Naive thymus-derived CD4-positive, alpha-beta T cell (primary cell): ENCODE measurements around the gene ST6GALNAC1. TPM values are rescaled to one million over a fixed set of nuclear protein-coding genes. Genes with fewer than 3 reads are reported as not detected.
A peak's percentile ranks its signal among the peaks of the same experiment; 100 is the strongest.

Source experiments
- ATAC-seq: fragments of 150-1000 bp; cut with Tn5 transposase; 2 replicates; pipeline ENCODE4 v1.10.0; 2021; ENCODE audit warnings: mild to moderate bottlenecking, moderate library complexity
- CTCF ChIA-PET: fragments of 350-600 bp; sonication (Branson Sonifier 250); formaldehyde crosslinking; loops from one replicate; lab custom pipeline; 2021; ENCODE audit warnings: antibody characterized with exemption; lab: Charles Lee
- POLR2A ChIA-PET: fragments of 350-600 bp; sonication (Branson Sonifier 250); formaldehyde crosslinking; loops from one replicate; lab custom pipeline; 2021; ENCODE audit warnings: antibody characterized with exemption, inconsistent platforms; lab: Charles Lee
- DNase-seq, 9 donors: peaks; one replicate each; pipeline versions ENCODE4 v3.0.0 to v3.0.0-alpha.2; 2020 to 2022; ENCODE audit warnings: mixed read lengths in 1 of 9
- H3K27ac ChIP-seq: one replicate; pipeline ENCODE4 v1.7.0; 2013; ENCODE audit warnings: mild to moderate bottlenecking, low read depth, low read length, moderate library complexity
- H3K27me3 ChIP-seq, 2 donors: one replicate each; pipeline ENCODE4 v1.7.0; 2013; ENCODE audit warnings: low read length in 2 of 2, mild to moderate bottlenecking in 2 of 2, moderate library complexity in 2 of 2; ENCODE audit not compliant: control insufficient read depth in 2 of 2, insufficient read depth in 2 of 2
- H3K36me3 ChIP-seq, 3 experiments: 1 replicate in 2 of 3; 2 replicates in 1 of 3; pipeline ENCODE4 v1.7.0; 2013; ENCODE audit warnings: low read length in 3 of 3, mild to moderate bottlenecking in 3 of 3, moderate library complexity in 1 of 3; ENCODE audit not compliant: insufficient read depth in 3 of 3, control insufficient read depth in 2 of 3
- H3K4me1 ChIP-seq, 2 donors: one replicate each; pipeline ENCODE4 v1.7.0; 2013; ENCODE audit warnings: low read length in 2 of 2, mild to moderate bottlenecking in 2 of 2, moderate library complexity in 1 of 2; ENCODE audit not compliant: control insufficient read depth in 2 of 2, insufficient read depth in 2 of 2
- H3K4me3 ChIP-seq: 2 replicates; pipeline ENCODE4 v1.7.0; 2013; ENCODE audit warnings: mild to moderate bottlenecking, low read length
- H3K9me3 ChIP-seq, 3 experiments: 1 replicate in 2 of 3; 2 replicates in 1 of 3; pipeline ENCODE4 v1.7.0; 2013; ENCODE audit warnings: low read length in 3 of 3; ENCODE audit not compliant: control insufficient read depth in 2 of 3
- H3K27ac Mint-ChIP-seq, 9 donors: one replicate each; pipeline ENCODE4 v1.8.0; 2020 to 2022; ENCODE audit warnings: mixed read lengths in 9 of 9, mild to moderate bottlenecking in 8 of 9, moderate library complexity in 5 of 9, inconsistent platforms in 2 of 9
- H3K27me3 Mint-ChIP-seq, 5 donors: one replicate each; pipeline ENCODE4 v1.8.0; 2021 to 2022; ENCODE audit warnings: mixed read lengths in 5 of 5, mild to moderate bottlenecking in 1 of 5
- H3K36me3 Mint-ChIP-seq, 5 donors: one replicate each; pipeline ENCODE4 v1.8.0; 2020 to 2022; ENCODE audit warnings: mixed read lengths in 5 of 5, mild to moderate bottlenecking in 3 of 5, inconsistent platforms in 1 of 5
- H3K4me1 Mint-ChIP-seq, 7 donors: one replicate each; pipeline ENCODE4 v1.8.0; 2020 to 2022; ENCODE audit warnings: mixed read lengths in 7 of 7, mild to moderate bottlenecking in 3 of 7, inconsistent platforms in 1 of 7
- H3K4me3 Mint-ChIP-seq, 10 donors: one replicate each; pipeline ENCODE4 v1.8.0; 2020 to 2022; ENCODE audit warnings: mild to moderate bottlenecking in 10 of 10, mixed read lengths in 10 of 10, moderate library complexity in 6 of 10, inconsistent platforms in 2 of 10
- H3K9me3 Mint-ChIP-seq, 11 donors: one replicate each; pipeline ENCODE4 v1.8.0; 2020 to 2022; ENCODE audit warnings: mixed read lengths in 11 of 11, mild to moderate bottlenecking in 4 of 11, inconsistent platforms in 1 of 11, moderate library complexity in 1 of 11
- intact Hi-C, 2 donors: fragments of 100-400 bp; cut with micrococcal nuclease; formaldehyde crosslinking; loops; one replicate each; pipeline ENCODE4 v1.15.1; 2023
- polyA plus RNA-seq, 2 donors: library from polyadenylated mRNA; unstranded; fragments of 300-500 nt; fragmentation: Illumina TruSeq; gene quantifications; one replicate each; pipeline ENCODE4 v1.2.3, GENCODE V29; 2021
- total RNA-seq, 6 experiments: library from RNA in 5 of 6; stranded (reverse) in 5 of 6; gene quantifications; 1 replicate in 5 of 6; 2 replicates in 1 of 6; pipeline ENCODE4 v1.2.3 and lab custom pipeline; 2021 to 2026

Gene ST6GALNAC1
- total and polyA plus RNA-seq, 7 experiments from 2014 or later = 1.4 to 20.7 (median 2.6) TPM

DNA sequence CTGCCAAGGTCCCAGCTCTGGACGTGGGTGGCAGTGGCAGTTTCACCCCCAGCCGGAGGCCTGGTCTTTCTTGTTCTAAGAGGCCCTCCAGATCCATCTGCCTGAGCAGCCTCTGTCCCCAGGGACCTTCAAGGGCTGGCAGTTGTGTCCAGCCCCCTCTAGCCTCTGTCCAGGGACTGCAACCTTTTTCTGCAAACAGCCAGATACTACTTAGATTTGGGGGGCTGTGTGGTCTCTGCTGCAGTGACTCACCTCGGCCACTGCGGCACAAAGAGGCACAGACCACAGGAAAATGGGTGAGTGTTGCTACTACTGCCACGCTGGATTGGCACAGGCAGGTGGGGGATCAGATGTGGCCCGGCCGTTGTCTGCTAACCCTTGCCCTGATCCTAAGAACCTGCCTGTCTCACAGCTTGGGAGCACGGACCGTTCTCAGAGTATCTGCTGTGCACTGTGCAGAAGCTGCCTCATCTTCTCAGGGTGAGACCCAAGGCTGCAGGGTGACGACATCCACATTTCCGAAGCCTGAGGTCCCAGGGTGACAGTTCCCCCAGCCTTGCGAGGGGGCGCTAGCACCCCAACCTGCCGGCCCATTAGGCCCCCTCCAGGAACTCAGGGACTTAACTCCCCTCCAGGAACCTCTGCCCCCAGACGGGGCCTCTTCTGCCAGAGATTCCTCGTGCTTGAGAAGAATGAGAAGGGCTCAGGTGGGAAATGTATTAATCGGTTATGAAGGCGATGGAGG, 39.6 kb upstream of the ST6GALNAC1 start:
- CTCF ChIA-PET = interaction anchor here (0.6 to 3.2 kb wide), 3 partner anchors 59 to 1552 kb away, joined by 3 to 23 read pairs (median 3); no protein-coding TSS in a partner anchor
- Mint-ChIP-seq H3K36me3 (no peaks in the 10 kb centered on the region), H3K4me1 (peaks cover 0 to 12% (median 5%) of the 10 kb centered on the region in 7 donors), H3K9me3 (no peaks in the 10 kb centered on the region), H3K4me3 (no peak overlapping the region), H3K27me3 (peaks cover 0 to 6% (median 0%) of the 10 kb centered on the region in 5 donors), H3K27ac (no peak overlapping the region)
- no peak overlapping the region for H3K27ac ChIP-seq
- H3K36me3 ChIP-seq = no peaks in the 10 kb centered on the region
- DNase-seq = no peak
- no peak for ATAC-seq
- POLR2A ChIA-PET = no interaction called here
- no peak overlapping the region for H3K4me3 ChIP-seq
- peaks cover 8 to 19% of the 10 kb centered on the region in 2 donors for H3K4me1 ChIP-seq
- intact Hi-C loops = no loop called here
- H3K9me3 ChIP-seq = no peaks in the 10 kb centered on the region
- no peaks in the 10 kb centered on the region for H3K27me3 ChIP-seq

DNA sequence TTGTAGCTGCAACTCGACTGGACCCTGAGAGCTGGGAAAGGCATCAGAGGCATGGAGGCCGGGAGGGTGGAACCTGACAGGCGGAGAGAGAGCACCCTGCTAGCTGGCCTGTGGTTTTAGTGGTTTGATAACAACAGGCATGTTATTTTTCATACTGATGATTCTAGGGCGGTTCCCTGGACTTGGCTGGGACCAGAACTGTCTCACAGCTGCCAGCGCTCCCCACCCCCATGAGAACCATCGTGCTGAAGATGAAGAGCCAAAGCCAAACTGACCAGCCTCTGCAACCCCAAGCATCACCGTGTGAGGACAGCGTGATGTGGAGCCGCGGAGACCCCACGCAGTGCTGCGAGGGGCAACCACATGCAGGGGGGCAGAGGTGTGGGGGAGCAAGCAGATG, 38.7 kb upstream of the ST6GALNAC1 start:
- ChIA-PET POLR2A (interaction anchor here (1.5 kb wide), 1 partner anchor 124 kb away, joined by 6 read pairs; no protein-coding TSS in a partner anchor), CTCF (interaction anchor here (0.6 to 3.2 kb wide), 12 partner anchors 24 to 1553 kb away, joined by 3 to 27 read pairs (median 4); no protein-coding TSS in a partner anchor)
- H3K27ac Mint-ChIP-seq = no peak overlapping the region
- H3K36me3 ChIP-seq = no peaks in the 10 kb centered on the region
- no peak for ATAC-seq
- peak overlapping the region in 1 of 10 donors; percentile 40 for H3K4me3 Mint-ChIP-seq
- no peaks in the 10 kb centered on the region for H3K27me3 ChIP-seq
- peaks cover 0 to 6% (median 0%) of the 10 kb centered on the region in 5 donors for H3K27me3 Mint-ChIP-seq
- H3K4me3 ChIP-seq = no peak overlapping the region
- H3K9me3 ChIP-seq = no peaks in the 10 kb centered on the region
- no peak overlapping the region for H3K27ac ChIP-seq
- peaks cover 14 to 25% of the 10 kb centered on the region in 2 donors for H3K4me1 ChIP-seq
- H3K9me3 Mint-ChIP-seq = no peaks in the 10 kb centered on the region
- no peaks in the 10 kb centered on the region for H3K36me3 Mint-ChIP-seq
- intact Hi-C loops = no loop called here
- DNase-seq = no peak
- H3K4me1 Mint-ChIP-seq = peaks cover 0 to 12% (median 5%) of the 10 kb centered on the region in 7 donors

DNA sequence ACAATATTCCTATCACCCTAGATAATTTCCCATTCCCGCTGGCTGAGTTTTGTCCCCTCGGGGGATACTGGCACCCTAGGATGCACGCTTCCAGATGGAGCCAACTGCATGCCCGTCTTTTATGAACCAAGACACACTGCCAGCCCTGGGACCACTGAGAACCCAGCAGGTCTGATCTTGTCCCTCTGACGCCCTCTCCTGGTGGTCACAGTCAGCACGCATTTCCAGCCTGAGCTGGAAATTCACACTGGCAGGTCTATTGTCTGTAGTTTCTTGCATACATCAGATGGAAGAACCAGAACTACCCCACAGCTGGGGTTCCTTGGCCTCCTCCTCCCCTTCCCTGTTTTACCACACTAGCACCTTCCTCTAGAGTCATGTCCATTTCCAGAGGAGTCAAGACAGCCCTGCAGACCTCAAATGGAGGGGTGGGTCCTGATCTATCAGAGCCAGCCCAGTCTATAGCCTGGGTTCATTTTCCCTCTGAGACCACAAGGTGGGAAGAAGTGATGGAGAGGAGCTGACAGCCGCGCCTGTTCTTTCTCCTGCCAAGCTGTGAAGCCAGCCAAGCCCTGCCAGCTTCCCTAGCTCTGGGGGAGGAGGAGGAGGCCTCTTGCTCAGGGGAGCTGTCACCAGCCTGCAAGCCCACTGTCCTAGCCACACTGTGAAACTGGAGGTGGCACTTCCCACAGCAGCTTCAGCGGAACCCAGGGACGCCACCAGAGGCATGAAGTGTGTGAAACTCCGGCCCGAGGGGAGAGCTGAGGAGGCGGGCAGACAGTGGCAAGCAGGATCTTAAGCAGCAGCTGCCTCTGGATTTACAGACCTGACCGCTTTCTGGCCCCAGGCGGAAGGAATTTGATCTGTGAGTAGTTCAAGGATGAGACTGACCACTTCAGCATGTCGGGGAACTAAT, 37.9 kb upstream of the ST6GALNAC1 start:
- Mint-ChIP-seq H3K4me1 (peaks cover 0 to 12% (median 5%) of the 10 kb centered on the region in 7 donors), H3K4me3 (no peak overlapping the region), H3K9me3 (no peaks in the 10 kb centered on the region), H3K36me3 (no peaks in the 10 kb centered on the region), H3K27ac (peak overlapping the region in 4 of 9 donors; percentile 18 to 74 (median 28)), H3K27me3 (peaks cover 0 to 6% (median 0%) of the 10 kb centered on the region in 5 donors)
- ChIA-PET POLR2A (interaction anchor here (0.5 to 1.5 kb wide), 3 partner anchors 9 to 123 kb away, joined by 3 to 6 read pairs (median 6); no protein-coding TSS in a partner anchor), CTCF (interaction anchor here (0.5 to 3.2 kb wide), 19 partner anchors 14 to 379 kb away, joined by 3 to 27 read pairs (median 4); no protein-coding TSS in a partner anchor)
- Histone ChIP-seq H3K9me3 (no peaks in the 10 kb centered on the region), H3K36me3 (no peaks in the 10 kb centered on the region), H3K4me1 (peaks cover 14 to 25% of the 10 kb centered on the region in 2 donors), H3K27me3 (no peaks in the 10 kb centered on the region), H3K27ac (no peak overlapping the region), H3K4me3 (no peak overlapping the region)
- intact Hi-C loops = loop anchor here (1.0 to 2.0 kb wide), 4 partner anchors 39 to 158 kb away; partner anchors contain the start of gene ST6GALNAC1 (in 1 of the 2)
- DNase-seq = peak; percentile 37 to 78 (median 67)
- peak; percentile 80 for ATAC-seq

DNA sequence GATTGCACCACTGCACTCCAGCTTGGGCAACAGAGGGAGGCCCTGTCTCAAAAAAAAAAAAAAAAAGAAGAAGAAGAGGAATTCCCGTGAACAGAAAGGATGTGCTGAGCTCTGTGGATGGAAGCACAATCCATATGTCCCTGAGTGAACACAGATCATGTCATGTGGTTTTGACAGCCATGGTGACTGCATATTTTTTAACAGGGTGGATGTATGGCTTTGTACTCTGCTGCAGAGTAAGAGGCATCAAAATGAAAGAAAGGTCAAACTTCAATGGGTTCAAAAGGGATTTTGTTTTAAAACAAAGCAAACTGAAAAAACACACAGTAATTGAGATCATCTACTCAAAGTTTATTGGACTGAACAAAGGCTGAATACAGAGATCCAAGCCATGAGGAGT, 35.7 kb upstream of the ST6GALNAC1 start:
- peak overlapping the region in 1 of 9 donors; percentile 25 for H3K27ac Mint-ChIP-seq
- CTCF ChIA-PET = interaction anchor here (1.2 kb wide), 1 partner anchor 156 kb away, joined by 6 read pairs; no protein-coding TSS in a partner anchor

DNA sequence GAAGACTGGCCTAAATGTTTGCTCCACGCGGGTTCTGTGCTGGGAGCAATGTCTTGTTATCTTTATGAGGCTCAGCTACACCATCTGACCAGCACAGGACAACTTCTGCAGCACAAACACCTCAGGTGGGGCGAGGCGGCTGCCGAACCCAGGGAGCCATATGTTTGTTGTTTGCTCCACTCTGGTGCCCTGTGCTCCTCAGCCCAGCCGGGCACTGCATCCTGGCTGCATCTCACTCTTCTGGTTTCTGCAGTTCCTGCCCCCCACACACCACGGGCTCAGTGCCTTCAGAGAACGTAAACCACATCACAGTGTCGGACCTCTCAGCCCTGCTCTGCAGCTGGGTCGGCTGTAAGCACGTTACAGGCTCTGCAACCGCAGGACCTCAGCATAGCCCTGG, 34.8 kb upstream of the ST6GALNAC1 start:
- peak; percentile 75 for ATAC-seq
- CTCF ChIA-PET = interaction anchor here (0.7 to 1.2 kb wide), 3 partner anchors 14 to 155 kb away, joined by 3 to 6 read pairs (median 3); no protein-coding TSS in a partner anchor
- H3K9me3 Mint-ChIP-seq = no peaks in the 10 kb centered on the region
- no peaks in the 10 kb centered on the region for H3K9me3 ChIP-seq
- H3K27ac ChIP-seq = no peak overlapping the region
- peak overlapping the region; percentile 24 for H3K4me3 ChIP-seq
- H3K4me1 Mint-ChIP-seq = peaks cover 3 to 12% (median 5%) of the 10 kb centered on the region in 7 donors
- peak in 2 of 9 donors; percentile 9 to 21 for DNase-seq
- intact Hi-C loops = loop anchor here (10.0 kb wide), 2 partner anchors 224 to 534 kb away; partner anchors contain the start of genes FOXJ1 (in 1 of the 2) and UBE2O (in 1 of the 2)
- no peak overlapping the region for H3K4me3 Mint-ChIP-seq
- H3K27ac Mint-ChIP-seq = no peak overlapping the region
- peaks cover 0 to 2% (median 0%) of the 10 kb centered on the region in 5 donors for H3K36me3 Mint-ChIP-seq
- H3K4me1 ChIP-seq = peaks cover 14 to 25% of the 10 kb centered on the region in 2 donors
- H3K36me3 ChIP-seq = no peaks in the 10 kb centered on the region
- POLR2A ChIA-PET = interaction anchor here (1.0 to 2.0 kb wide), 2 partner anchors 51 to 56 kb away, joined by 3 to 4 read pairs; no protein-coding TSS in a partner anchor
- no peaks in the 10 kb centered on the region for H3K27me3 ChIP-seq
- peaks cover 0 to 6% (median 0%) of the 10 kb centered on the region in 5 donors for H3K27me3 Mint-ChIP-seq

More for the DNA sequence above, 35.7 kb upstream of the ST6GALNAC1 start:
- no peak for DNase-seq
- Histone ChIP-seq H3K4me3 (no peak overlapping the region), H3K4me1 (peaks cover 14 to 25% of the 10 kb centered on the region in 2 donors), H3K9me3 (no peaks in the 10 kb centered on the region), H3K36me3 (no peaks in the 10 kb centered on the region), H3K27me3 (no peaks in the 10 kb centered on the region), H3K27ac (no peak overlapping the region)
- no peak for ATAC-seq
- no peak overlapping the region for H3K4me3 Mint-ChIP-seq
- H3K36me3 Mint-ChIP-seq = peaks cover 0 to 2% (median 0%) of the 10 kb centered on the region in 5 donors
- peaks cover 0 to 12% (median 5%) of the 10 kb centered on the region in 7 donors for H3K4me1 Mint-ChIP-seq
- no peaks in the 10 kb centered on the region for H3K9me3 Mint-ChIP-seq
- intact Hi-C loops = loop anchor here (10.0 kb wide), 2 partner anchors 224 to 534 kb away; partner anchors contain the start of genes FOXJ1 (in 1 of the 2) and UBE2O (in 1 of the 2)
- POLR2A ChIA-PET = interaction anchor here (0.8 kb wide), 1 partner anchor 57 kb away, joined by 3 read pairs; no protein-coding TSS in a partner anchor
- H3K27me3 Mint-ChIP-seq = peaks cover 0 to 6% (median 0%) of the 10 kb centered on the region in 5 donors
